CD4-positive, alpha-beta T cell treated with Interferon alpha-2 for 1 hour (primary cell): Measurements from ENCODE around the gene CENPS.
"Not testable (repeated sequence)": the region's sequence is repeated elsewhere in the genome, so short reads cannot be mapped to it uniquely, and the experiment has no call there.

Source experiments
- DNase-seq, 2 donors: peaks; one replicate each; pipeline ENCODE4 v3.0.0-alpha.2; 2020 to 2022

The CENPS gene

GRCh38 chr1:10421637-10422036 lies 8.6 kb upstream of the CENPS start:
- no peak for DNase-seq

GRCh38 chr1:10424034-10424433 lies 6.2 kb upstream of the CENPS start:
- no peak for DNase-seq

DNA sequence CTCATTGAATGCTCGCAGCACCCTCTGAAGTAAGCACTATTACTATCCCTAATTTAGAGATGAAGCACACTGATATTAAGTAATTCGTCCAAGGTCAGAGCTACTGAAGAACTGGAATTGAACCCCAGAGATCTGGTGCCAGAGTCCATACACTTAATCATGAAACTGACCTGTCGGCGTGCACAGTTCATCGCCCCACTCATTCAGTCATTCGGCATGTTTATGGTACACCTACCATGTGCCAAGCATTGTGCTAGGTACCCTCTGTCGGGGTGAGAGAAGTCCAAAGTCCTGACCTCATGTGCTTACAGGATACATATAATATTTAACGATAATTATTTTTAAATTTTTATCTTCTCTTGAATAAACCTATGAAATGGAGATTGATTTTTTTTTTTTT lies 5.6 kb upstream of the CENPS start:
- no peak for DNase-seq

GRCh38 chr1:10425826-10426534 lies 4.3 kb upstream of the CENPS start:
- DNase-seq = not testable (repeated sequence)

GRCh38 chr1:10426535-10426848 lies 3.7 kb upstream of the CENPS start:
- not testable (repeated sequence) for DNase-seq

- no peak for DNase-seq
Measured at GRCh38 chr1:10428984-10429383, 1.2 kb upstream of the CENPS start.

GRCh38 chr1:10429868-10430215 lies 391 bp upstream of the CENPS start:
- peak; percentile 5 to 47 for DNase-seq

DNA sequence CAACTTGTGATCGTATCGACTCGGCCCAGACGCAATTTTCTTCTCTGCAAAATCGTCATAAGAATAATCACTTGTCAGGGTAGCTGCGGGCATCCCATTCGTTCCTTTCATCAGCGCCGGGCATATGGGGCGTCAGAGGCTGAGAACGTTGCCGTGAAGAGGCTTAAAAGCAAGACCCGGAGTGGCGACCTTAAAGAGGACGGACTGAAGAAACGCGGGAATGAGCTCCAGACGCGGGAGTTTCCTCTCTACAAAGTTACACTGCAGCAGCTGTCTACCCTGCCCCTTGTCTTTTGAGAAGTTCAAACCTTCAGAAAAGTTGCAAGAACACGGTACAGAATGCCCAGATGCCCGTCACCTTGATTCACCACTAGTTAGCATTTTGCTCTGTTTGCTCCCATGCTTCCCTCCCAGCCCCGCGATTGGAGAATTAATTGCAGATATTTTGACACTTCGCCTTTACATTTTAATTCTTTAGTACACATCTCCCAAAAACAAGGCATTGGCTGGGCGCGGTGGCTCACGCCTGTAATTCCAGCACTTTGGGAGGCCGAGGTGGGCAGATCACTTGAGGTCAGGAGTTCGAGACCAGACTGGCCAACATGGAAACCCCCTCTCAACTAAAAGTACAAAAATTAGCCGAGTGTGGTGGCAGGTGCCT lies 967 bp downstream of the CENPS start:
- no peak for DNase-seq

DNA sequence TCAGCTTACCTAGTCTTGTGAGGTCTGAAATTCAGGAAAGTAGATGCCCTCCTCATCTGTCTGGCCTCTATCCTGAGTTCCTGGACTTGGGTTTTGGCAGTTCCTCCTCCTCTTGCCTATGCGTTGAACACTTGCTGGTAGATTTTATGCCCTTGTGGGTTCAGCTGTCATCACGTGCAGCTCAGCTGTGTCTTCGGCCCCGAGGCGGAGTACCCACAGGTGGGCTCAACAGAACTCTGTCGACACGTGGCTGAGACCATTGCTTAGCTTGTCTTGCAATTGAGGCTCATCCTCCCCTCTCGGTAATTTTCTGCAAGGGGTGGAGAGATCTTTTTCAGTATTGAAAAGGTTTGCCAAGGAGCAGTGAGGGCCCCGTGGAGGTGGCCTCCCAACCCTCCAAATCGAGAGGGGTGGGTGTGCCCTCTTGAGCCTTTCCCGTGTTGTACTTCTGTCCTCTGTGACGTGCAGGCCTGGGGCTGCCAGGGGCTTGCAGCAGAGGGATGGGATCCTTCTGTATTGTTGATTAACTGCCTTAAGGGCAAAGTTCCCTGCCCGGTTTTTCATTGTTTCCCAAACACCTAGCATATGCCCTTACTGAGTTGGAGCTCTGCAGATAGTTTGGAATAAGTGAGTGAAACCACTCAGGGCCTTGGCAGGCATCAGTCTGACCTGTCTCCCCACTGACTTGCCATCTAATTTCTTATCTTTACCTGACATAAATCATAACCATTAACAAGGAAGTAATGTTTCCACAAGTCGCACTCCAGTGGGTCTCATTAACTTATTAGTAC lies 2.9 kb downstream of the CENPS start:
- DNase-seq = no peak

DNA sequence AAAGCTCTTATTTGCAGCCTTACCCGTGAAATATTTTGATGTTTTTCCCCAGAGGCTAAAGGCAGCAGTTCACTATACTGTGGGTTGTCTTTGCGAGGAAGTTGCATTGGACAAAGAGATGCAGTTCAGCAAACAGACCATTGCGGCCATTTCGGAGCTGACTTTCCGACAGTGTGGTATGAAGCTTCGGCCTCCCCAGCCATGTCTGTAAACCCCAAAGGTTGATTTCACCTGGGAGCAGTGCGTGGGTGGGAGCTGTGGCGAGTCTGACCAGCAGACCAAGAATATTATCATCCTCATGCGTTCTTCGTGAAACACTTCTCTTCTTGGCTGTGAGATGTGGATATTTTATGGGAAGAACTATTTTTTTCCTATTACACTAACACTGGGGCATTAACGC lies 3.6 kb downstream of the CENPS start:
- no peak for DNase-seq

DNA sequence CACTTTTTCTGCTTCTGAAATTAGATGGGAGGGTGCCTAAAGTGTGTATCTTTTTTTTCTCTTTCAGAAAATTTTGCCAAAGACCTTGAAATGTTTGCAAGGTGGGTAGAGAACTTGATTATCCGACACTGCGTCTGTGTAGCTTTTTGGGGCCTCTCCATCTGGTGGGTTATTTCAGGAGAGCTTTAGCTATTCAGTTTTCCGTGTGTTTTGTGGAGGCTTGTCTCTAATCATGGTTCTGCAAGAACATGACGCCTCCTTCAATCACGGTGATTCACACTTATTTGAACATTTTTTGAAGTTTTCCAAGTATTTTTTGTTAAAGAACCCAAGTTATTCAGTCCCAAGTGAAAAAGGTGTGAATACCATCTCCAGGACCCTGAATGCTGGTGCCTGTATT lies 4.4 kb downstream of the CENPS start:
- DNase-seq = no peak

GRCh38 chr1:10437052-10437451 lies 6.8 kb downstream of the CENPS start:
- no peak for DNase-seq

- no peak for DNase-seq
Measured at GRCh38 chr1:10438677-10439163, 8.5 kb downstream of the CENPS start.

- DNase-seq = no peak
Measured at GRCh38 chr1:10440305-10440704, 10.1 kb downstream of the CENPS start.

DNA sequence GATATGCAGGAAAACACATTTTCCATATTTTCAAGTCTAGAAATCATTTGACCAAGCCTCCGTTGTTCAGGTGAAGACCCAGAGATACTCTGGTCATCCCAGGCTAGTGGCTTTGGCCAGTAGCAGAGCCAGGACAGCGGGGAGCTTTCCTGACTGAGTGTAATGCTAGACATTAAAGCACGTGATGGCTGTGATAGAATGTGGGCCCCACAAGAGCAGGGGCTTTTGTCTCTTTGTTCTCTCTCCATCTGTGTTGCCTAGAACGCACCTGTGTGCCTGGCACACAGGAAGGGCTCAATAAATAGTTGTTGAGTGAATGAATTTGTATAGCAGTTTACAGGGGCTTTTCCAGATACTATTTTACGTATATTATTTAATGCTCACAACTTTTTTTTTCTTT lies 10.6 kb downstream of the CENPS start:
- DNase-seq = no peak

GRCh38 chr1:10444248-10444647 lies 14.0 kb downstream of the CENPS start:
- no peak for DNase-seq

GRCh38 chr1:10444795-10445397 lies 14.7 kb downstream of the CENPS start:
- no peak for DNase-seq

- DNase-seq = no peak
Measured at GRCh38 chr1:10446790-10447422, 16.7 kb downstream of the CENPS start.

GRCh38 chr1:10449751-10450150 lies 19.5 kb downstream of the CENPS start, which contains the start of gene CORT:
TSS of gene CORT (plus strand) at chr1:10450031. CDS start at chr1:10450224, 193 bp downstream.
- no peak for DNase-seq

GRCh38 chr1:10450156-10450814 lies 20.1 kb downstream of the CENPS start:
- no peak for DNase-seq

DNA sequence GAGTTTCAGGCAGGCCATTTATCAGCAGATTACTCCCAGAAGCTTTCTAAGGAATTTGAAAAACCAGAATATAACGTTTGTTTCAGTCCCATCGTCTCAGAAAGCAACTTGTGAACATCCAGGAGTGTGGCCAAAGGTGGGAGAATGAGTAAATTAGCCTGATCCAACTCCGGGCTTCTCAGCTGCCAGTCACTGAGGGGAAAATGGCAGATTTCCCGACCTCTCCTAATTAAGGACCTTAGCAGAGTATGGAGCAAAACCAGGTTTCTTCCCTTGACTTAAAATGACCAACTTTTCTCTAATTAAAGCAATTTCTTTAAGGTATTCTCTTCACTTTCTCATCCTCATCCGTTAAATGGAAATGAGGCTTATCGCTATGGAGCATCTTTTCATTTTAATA lies 20.6 kb downstream of the CENPS start:
- no peak for DNase-seq

DNA sequence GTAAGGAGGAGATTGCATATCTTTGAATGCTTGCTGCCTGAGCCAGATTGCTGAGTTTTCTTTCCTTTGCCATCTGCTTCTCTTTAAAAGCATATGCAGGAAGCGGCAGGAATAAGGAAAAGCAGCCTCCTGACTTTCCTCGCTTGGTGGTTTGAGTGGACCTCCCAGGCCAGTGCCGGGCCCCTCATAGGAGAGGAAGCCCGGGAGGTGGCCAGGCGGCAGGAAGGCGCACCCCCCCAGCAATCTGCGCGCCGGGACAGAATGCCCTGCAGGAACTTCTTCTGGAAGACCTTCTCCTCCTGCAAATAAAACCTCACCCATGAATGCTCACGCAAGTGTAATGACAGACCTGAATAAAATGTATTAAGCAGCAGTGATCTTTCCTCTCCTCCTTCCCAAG lies 21.1 kb downstream of the CENPS start:
- no peak for DNase-seq
